HL-60 (cell line): ENCODE results near the gene KRT85.

ENCODE experiments used
- DNase-seq, 2 experiments: peaks; one replicate each; pipeline ENCODE4 v3.0.0-alpha.2; 2010 to 2020; ENCODE audit warnings: low read depth in 1 of 2, low spot score in 1 of 2
- H3K27ac ChIP-seq: fragments of 250-450 bp; sonication (Bioruptor Pico); replicated peaks from 2 replicates; pipeline ENCODE4 v1.5.1; 2020; ENCODE audit warnings: mild to moderate bottlenecking, moderate library complexity
- H3K27me3 ChIP-seq: fragments of 250-450 bp; sonication (Bioruptor Pico); 2 replicates; pipeline ENCODE4 v1.5.1; 2021; ENCODE audit warnings: mild to moderate bottlenecking, moderate library complexity; ENCODE audit not compliant: insufficient read depth, poor library complexity, severe bottlenecking
- H3K4me3 ChIP-seq: replicated peaks from 2 replicates; pipeline ENCODE4 v1.5.1; 2011; ENCODE audit warnings: mild to moderate bottlenecking, control low read depth, low read length; ENCODE audit not compliant: insufficient read depth
- CTCF ChIP-seq: IDR thresholded peaks from one replicate; pipeline ENCODE4 v1.5.1; 2011; ENCODE audit warnings: low read length, control low read depth, inconsistent platforms; ENCODE audit not compliant: insufficient read depth
- GABPA ChIP-seq: IDR thresholded peaks from 2 replicates; pipeline ENCODE4 v1.6.1; 2012; ENCODE audit warnings: low read depth
- POLR2AphosphoS5 ChIP-seq: IDR thresholded peaks from 2 replicates; pipeline ENCODE4 v1.6.1; 2012; ENCODE audit warnings: low read depth
- REST ChIP-seq: IDR thresholded peaks from 2 replicates; pipeline ENCODE4 v1.6.1; 2012; ENCODE audit warnings: low read depth; ENCODE audit not compliant: insufficient replicate concordance
- SPI1 ChIP-seq: IDR thresholded peaks from 2 replicates; pipeline ENCODE4 v1.6.1; 2012; ENCODE audit warnings: low read depth, mild to moderate bottlenecking, borderline replicate concordance

KRT85 gene

GRCh38 chr12:52370926-52371608, 3.8 kb upstream of the KRT85 start:
- DNase-seq = no peak
- H3K27ac ChIP-seq = no peak overlapping the region
- peaks cover 3% of the 10 kb centered on the region for H3K27me3 ChIP-seq
- H3K4me3 ChIP-seq = no peak overlapping the region
- TF ChIP-seq CTCF (no peak), REST (no peak), GABPA (no peak), POLR2AphosphoS5 (no peak), SPI1 (no peak)

GRCh38 chr12:52369809-52370208, 2.5 kb upstream of the KRT85 start:
- Histone ChIP-seq H3K27ac (no peak overlapping the region), H3K27me3 (peaks cover 3% of the 10 kb centered on the region), H3K4me3 (no peak overlapping the region)
- no peak for TF ChIP-seq SPI1
- TF ChIP-seq GABPA = no peak
- no peak for DNase-seq

GRCh38 chr12:52369211-52369610, 1.9 kb upstream of the KRT85 start:
- H3K27me3 ChIP-seq = peaks cover 3% of the 10 kb centered on the region
- TF ChIP-seq POLR2AphosphoS5 (no peak), GABPA (no peak), CTCF (no peak), REST (no peak), SPI1 (no peak)
- no peak overlapping the region for H3K27ac ChIP-seq
- no peak for DNase-seq
- H3K4me3 ChIP-seq = no peak overlapping the region

- TF ChIP-seq REST (no peak), SPI1 (no peak), CTCF (no peak), POLR2AphosphoS5 (no peak), GABPA (no peak)
- no peak for DNase-seq
- peaks cover 3% of the 10 kb centered on the region for H3K27me3 ChIP-seq
- no peak overlapping the region for H3K4me3 ChIP-seq
- no peak overlapping the region for H3K27ac ChIP-seq
Measured at GRCh38 chr12:52368508-52368907, 1.2 kb upstream of the KRT85 start.
